Measurements from ENCODE around the gene SCLY.
"Not testable (repeated sequence)": the region's sequence is repeated elsewhere in the genome, so short reads cannot be mapped to it uniquely, and the experiment has no call there.

DNA sequence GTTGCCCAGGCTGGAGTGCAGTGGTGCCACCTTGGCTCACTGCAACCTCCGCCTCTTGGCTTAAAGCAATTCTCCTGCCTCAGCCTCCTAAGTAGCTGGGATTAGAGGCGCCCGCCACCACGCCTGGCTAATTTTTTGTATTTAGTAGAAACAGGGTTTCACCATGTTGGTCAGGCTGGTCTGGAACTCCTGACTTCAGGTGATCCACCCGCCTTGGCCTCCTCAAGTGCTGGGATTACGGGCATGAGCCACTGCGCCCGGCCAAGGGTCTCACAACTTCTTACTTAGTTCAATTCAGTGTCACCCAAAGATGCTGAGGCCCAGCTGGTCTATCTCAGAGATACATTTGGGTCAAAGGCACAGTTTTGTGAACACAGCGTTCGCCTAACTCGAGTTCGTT is 54.9 kb downstream of the SCLY start:
- TF ChIP-seq, protein P1, sequence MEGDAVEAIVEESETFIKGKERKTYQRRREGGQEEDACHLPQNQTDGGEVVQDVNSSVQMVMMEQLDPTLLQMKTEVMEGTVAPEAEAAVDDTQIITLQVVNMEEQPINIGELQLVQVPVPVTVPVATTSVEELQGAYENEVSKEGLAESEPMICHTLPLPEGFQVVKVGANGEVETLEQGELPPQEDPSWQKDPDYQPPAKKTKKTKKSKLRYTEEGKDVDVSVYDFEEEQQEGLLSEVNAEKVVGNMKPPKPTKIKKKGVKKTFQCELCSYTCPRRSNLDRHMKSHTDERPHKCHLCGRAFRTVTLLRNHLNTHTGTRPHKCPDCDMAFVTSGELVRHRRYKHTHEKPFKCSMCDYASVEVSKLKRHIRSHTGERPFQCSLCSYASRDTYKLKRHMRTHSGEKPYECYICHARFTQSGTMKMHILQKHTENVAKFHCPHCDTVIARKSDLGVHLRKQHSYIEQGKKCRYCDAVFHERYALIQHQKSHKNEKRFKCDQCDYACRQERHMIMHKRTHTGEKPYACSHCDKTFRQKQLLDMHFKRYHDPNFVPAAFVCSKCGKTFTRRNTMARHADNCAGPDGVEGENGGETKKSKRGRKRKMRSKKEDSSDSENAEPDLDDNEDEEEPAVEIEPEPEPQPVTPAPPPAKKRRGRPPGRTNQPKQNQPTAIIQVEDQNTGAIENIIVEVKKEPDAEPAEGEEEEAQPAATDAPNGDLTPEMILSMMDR (IDR thresholded peaks at IDR 0.05): not testable (repeated sequence)
- TF ChIP-seq ZFX (IDR thresholded peaks at IDR 0.05; ENCODE audit: borderline replicate concordance): not testable (repeated sequence)
